ENCODE measurements around the gene PCGF2.

PCGF2 gene

DNA sequence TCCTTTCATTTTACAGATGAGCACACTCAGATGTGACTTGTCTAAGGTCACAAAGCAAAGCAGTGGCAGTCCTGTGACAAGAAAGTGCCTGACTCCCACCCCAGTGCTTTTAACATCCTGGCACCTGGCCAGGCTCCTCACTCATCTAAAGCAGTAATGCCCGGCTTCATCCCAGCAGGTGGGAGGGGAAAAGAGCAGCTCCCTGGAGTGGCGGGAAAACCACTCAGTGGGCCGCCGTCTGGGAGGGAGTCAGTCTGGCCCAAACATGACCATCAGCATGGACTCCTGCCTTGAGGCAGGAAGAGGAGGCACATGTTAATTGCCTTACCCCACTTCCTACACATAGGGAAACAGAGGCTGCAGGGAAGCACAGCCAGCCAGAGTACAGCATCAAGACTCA, 2.6 kb downstream of the PCGF2 start:
- CTCF ChIA-PET: interaction anchor here (3.0 to 5.4 kb wide), 2 partner anchors 10 to 68 kb away, joined by 9 to 78 read pairs; no protein-coding TSS in a partner anchor

DNA sequence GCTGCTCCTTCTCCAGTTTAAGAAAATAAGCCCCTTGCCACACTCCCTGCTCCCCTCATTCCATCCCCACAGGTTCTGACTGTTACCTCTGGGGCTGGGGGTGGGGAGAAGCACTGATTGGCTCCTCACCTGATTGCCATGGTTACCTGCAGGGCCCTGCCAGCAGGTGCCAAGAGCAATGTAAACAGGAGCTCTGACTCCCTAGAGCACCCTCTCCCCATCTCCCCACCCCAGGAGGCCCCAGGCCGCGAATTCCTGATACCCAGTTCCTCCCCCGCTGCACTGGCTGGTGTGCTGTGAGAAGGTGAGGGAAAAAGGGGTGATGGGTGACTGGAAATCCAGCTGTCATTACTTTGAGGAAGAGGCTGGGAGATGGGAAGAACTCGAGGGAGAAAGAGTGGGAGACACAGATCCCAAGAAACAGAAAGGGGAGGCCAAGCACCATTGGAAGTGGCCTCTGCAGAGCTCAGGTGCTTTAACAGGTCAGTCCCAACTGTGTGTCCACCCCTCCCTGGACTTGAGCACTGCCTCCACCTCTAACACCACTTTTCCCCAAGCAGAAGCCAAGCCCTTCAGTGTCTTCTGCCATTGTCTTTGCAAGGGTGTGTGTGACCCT, 4.5 kb downstream of the PCGF2 start:
- CTCF ChIA-PET: interaction anchor here (1.0 to 5.4 kb wide), 2 partner anchors 8 to 12 kb away, joined by 3 to 78 read pairs; no protein-coding TSS in a partner anchor
- H3K4me3 ChIP-seq (ENCODE audit: low read depth, low read length): no peak overlapping the region
- DNase-seq (ENCODE audit: low read depth, low spot score): no peak
- TF ChIP-seq CTCF (IDR thresholded peaks at IDR 0.05; ENCODE audit: insufficient read depth, low read length, missing control alignments): no peak
- POLR2A ChIA-PET: interaction anchor here (0.6 kb wide), 1 partner anchor 49 kb away, joined by 4 read pairs; no protein-coding TSS in a partner anchor

More for the DNA sequence above, 2.6 kb downstream of the PCGF2 start:
- H3K4me3 ChIP-seq (ENCODE audit: low read depth, low read length): peak overlapping the region; percentile 88; the same call in 1 of the 2 replicates
- TF ChIP-seq CTCF (IDR thresholded peaks at IDR 0.05; ENCODE audit: insufficient read depth, low read length, missing control alignments): no peak
- no peak for DNase-seq (ENCODE audit: low read depth, low spot score)
- POLR2A ChIA-PET: no interaction called here

DNA sequence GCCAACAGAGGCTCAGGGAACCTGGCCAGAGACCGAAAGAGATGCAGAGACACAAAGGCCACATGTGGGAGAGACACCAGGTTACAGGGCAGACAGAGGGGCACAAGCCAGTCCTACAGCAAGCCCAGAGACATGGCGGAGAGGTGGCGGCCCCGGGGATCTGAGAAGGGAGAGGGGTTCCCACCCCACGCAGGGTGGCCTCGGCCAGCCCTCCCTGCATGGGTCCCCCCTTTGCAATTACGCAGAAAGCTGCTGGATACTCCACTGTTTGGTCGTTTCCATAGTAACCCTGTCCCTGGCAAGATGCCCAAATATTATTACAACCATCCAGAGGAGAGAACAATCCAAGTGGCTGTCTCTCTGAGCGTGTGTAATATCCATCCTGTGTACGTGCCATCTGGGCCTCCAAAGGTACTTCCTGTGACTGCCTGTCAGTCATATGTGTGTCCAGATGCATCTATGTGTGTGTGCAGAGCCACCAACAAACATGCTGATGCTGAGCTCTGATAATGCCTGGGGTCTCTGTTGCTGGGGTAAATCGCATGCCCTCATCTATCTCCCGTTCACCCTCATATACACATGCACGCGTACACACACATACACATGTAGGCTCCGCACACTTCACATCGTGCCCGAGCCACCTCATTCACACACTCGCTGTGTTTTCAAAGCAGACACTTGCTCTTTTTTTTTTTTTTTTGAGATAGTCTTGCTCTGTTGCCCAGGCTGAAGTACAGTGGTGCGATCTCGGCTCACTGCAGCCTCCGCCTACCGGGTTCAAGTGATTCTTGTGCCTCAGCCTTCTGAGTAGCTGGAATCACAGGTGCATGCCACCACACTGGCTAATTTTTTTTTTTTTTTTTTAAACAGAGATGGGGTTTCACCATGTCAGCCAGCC, 5.5 kb downstream of the PCGF2 start:
- no peak for DNase-seq (ENCODE audit: low read depth, low spot score)
- POLR2A ChIA-PET: interaction anchor here (0.6 kb wide), 2 partner anchors 48 to 389 kb away, joined by 3 to 4 read pairs; no protein-coding TSS in a partner anchor
- CTCF ChIA-PET: interaction anchor here (5.4 kb wide), 1 partner anchor 7 kb away, joined by 78 read pairs; no protein-coding TSS in a partner anchor
- H3K4me3 ChIP-seq (ENCODE audit: low read depth, low read length): no peak overlapping the region
- no peak for TF ChIP-seq CTCF (IDR thresholded peaks at IDR 0.05; ENCODE audit: insufficient read depth, low read length, missing control alignments)

- no peak for TF ChIP-seq CTCF (IDR thresholded peaks at IDR 0.05; ENCODE audit: insufficient read depth, low read length, missing control alignments)
- CTCF ChIA-PET: interaction anchor here (0.8 to 1.1 kb wide), 2 partner anchors 10 to 55 kb away, joined by 3 read pairs; no protein-coding TSS in a partner anchor
- POLR2A ChIA-PET: interaction anchor here (0.6 kb wide), 1 partner anchor 390 kb away, joined by 3 read pairs; no protein-coding TSS in a partner anchor
- no peak overlapping the region for H3K4me3 ChIP-seq (ENCODE audit: low read depth, low read length)
- no peak for DNase-seq (ENCODE audit: low read depth, low spot score)
These were observed 6.2 kb downstream of the PCGF2 start for GRCh38 chr17:38741921-38742410.

DNA sequence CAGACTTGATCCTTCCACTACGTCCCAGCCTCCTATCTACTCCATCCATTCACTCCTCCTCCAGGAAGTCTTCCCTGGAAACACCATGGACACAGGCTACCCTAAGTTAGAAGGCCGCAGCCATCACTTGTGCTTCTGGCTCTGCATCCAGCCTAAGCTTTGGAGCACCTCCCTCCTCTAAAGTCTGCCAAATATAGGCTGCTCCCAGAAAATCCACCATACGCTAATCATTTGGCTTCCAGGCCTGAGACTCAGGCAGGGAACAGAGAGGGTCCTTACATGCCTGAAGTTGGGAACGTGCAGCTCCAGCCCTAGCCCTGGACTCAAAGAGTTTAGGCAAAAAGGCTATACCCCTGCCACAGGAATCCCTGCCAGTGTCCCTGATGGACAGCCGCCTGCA, 6.7 kb downstream of the PCGF2 start:
- H3K4me3 ChIP-seq (ENCODE audit: low read depth, low read length): no peak overlapping the region
- no peak for TF ChIP-seq CTCF (IDR thresholded peaks at IDR 0.05; ENCODE audit: insufficient read depth, low read length, missing control alignments)
- ChIA-PET CTCF (interaction anchor here (0.8 to 1.1 kb wide), 2 partner anchors 9 to 54 kb away, joined by 3 read pairs; no protein-coding TSS in a partner anchor), POLR2A (no interaction called here)
- no peak for DNase-seq (ENCODE audit: low read depth, low spot score)

All from AG04449 (cell line).